Activated naive CD4-positive, alpha-beta T cell treated with Interleukin-2 at 50 U/mL for 16 hours (primary cell): ENCODE measurements around the gene BCL2L12.
"Not testable (repeated sequence)": the region's sequence is repeated elsewhere in the genome, so short reads cannot be mapped to it uniquely, and the experiment has no call there.

Experiments
- DNase-seq: peaks from one replicate; pipeline ENCODE4 v3.0.0-alpha.2; 2020

BCL2L12 gene, protein sequence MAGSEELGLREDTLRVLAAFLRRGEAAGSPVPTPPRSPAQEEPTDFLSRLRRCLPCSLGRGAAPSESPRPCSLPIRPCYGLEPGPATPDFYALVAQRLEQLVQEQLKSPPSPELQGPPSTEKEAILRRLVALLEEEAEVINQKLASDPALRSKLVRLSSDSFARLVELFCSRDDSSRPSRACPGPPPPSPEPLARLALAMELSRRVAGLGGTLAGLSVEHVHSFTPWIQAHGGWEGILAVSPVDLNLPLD

GRCh38 chr19:49665351-49666119 lies at the start of gene BCL2L12, which contains the start of gene IRF3:
BCL2L12 (plus strand) TSS chr19:49665933; CDS start chr19:49666693, 760 bp downstream.
IRF3 (minus strand) TSS chr19:49665857; CDS start chr19:49664838, 1,019 bp downstream.
- DNase-seq: peak; percentile 99

GRCh38 chr19:49616532-49616931 lies 49.2 kb upstream of the BCL2L12 start:
- no peak for DNase-seq

- DNase-seq: no peak
These were observed 48.8 kb upstream of the BCL2L12 start for GRCh38 chr19:49616945-49617344.

DNA sequence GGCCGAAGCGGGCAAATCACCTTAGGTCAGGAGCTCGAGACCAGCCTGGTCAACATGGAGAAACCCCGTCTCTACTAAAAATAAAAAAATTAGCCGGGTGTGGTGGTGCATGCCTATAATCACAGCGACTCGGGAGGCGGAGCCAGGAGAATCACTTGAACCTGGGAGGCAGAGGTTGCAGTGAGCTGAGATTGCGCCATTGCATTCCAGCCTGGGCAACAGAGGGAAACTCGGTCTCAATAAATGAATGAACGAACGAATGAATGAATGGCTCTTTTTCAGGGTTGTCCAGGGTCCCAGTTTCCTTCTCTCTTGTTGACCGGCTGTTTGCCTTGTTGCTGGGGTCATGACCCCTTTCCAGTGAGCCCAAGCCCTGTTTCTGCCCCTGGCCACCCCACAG lies 47.9 kb upstream of the BCL2L12 start:
- not testable (repeated sequence) for DNase-seq

DNA sequence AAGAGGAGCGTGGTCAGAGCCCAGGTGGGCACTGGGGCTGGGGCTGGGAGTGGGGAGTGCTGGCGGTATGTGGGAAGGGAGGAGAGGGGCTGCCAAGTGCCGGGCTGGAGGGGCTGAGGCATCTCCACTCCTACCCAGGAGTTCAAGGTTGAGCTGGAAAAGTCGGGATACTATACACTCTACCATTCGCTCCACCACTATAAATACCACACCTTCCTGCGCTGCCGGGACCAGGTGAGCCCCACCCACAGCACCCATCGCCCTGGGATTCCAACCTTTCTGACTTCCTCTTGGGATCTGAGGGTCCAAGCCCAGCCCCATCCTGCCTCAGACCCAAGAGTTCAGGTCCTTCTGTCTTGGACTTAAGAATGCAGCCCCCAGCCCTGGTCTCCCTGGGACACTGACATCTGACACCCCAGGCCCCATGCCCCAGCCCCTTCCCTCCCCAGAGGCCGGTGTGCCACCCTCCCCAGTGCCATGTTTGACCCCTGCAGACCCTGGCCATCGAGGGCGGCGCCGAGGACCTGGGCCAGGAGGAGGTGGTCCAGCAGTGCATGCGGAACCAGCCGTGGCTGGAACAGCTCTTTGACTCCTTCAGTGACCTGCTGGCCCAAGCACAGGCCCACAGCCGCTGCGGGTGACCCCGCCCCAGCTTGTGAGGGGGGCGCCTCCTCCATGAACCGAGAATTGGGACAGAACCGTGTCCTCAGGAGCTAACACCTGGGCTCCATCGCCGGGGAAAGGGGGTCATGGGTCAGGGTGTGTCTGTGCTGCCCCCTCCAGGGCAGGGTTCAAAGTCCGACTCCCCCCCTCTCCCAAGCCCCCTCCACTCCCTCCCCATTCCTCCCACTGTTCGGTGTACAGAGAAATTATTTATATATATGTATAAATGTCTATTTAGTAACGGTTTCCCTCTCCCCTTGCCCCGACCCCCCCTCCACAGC lies 40.5 kb upstream of the BCL2L12 start:
- DNase-seq: no peak

- no peak for DNase-seq
These were observed 39.5 kb upstream of the BCL2L12 start for GRCh38 chr19:49626226-49626625.

GRCh38 chr19:49629659-49630058 lies 36.1 kb upstream of the BCL2L12 start:
- DNase-seq: no peak

GRCh38 chr19:49631014-49631588 lies 34.6 kb upstream of the BCL2L12 start:
- no peak for DNase-seq

GRCh38 chr19:49631610-49632192 lies 34.0 kb upstream of the BCL2L12 start:
- no peak for DNase-seq

GRCh38 chr19:49632576-49632975 lies 33.2 kb upstream of the BCL2L12 start:
- DNase-seq: no peak

GRCh38 chr19:49633273-49633672 lies 32.5 kb upstream of the BCL2L12 start:
- not testable (repeated sequence) for DNase-seq

DNA sequence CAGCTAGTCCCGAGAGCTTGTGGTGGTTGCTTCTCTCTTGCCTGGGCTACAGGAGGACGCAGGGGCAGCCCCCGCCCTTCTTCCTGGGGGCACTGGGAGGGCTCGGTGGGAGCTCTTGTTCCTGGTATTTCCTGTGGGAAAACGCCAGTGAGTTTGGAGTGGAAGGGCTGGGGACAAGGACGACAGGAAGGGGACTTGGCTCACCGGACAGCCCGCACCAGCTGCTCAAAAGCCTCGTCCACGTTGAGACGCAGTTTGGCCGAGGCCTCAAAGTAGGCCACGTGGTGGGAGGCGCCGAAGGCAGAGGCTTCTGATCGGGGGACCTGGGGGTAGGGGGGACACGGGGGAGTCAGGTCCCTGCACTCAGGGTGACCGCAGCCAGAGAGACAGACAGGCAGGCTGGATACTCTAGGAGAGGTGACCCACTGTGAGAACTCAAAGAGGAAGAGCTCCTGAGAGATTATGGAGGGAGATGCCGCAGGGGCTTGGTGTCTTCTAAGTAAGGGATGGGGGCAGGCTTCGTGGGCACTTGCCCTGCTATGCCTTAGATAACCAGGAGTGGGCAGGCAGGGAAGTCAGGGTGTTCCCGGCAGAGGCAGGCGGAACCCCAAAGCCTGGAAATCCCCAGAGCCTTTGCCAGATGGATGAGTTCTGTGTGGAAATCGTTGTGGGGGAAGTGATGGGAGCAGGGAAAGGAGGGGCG lies 30.1 kb upstream of the BCL2L12 start:
- no peak for DNase-seq

DNA sequence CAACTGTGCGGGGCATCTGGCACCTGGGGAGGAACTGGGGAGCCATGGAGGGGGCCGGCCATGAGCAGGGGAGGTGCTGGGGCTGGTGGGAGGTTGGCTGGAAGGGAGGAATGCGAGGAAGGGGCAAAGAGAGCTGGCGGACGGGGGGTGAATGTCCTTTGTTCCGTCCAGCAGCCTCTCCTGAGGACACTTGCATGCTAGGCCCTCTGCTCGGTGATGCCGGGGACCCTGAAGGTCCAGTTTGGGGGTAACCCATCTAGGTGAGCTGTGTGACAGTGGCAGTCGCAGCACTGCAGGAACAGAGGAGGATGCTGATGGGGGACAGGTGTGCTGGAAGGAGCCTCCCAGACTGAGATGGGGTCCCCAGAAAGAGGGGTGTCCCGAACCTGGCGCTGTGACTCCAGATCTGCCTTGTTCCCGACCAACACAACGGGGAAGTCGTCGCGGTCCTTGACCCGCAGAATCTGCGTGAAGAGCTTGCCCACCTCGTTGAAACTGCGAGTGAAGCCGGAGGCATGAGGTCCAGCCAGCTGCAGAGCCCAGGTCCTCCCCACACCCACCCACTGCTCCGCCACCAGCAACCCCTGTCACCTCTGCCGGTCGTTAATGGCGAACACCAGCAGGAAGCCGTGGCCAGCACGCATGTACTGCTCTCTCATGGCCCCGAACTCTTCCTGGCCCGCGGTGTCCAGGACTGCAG lies 29.4 kb upstream of the BCL2L12 start:
- DNase-seq: no peak

- DNase-seq: no peak
These were observed 27.7 kb upstream of the BCL2L12 start for GRCh38 chr19:49637821-49638738.

DNA sequence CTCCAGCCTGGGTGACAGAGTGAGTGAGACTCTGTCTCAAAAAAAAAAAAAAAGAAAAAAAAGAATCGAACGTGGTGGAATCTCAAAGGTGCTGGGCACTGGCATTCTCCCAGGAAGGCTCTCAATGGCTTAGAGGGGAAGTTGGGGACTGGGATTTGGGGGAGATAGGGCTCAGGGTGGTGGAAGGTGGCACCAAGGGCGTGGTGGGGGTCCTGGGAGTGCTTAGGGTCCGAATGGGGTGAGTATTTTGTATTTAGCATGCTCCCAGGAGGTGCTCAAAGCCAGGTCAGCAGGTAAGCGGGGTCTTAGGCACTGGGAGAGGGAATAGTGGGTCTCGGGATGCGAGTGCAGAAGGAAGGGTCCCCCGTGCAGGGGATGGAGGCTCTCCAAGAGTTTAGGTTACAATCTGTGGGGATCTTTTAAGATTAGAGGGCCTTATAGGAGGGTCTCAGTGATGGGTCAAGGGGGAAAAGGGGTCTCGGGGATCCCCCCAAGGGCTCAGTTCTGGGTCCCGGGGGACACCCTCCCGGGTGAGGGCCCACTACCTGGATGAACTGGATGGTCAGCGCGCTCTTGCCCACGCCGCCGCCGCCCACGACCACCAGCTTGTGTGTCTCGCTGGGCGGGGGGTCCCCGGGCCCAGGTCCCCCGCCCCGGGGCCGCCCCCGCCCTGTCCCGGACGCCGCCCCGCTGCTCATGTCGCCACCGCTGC lies 26.2 kb upstream of the BCL2L12 start:
- peak; percentile 9 for DNase-seq

DNA sequence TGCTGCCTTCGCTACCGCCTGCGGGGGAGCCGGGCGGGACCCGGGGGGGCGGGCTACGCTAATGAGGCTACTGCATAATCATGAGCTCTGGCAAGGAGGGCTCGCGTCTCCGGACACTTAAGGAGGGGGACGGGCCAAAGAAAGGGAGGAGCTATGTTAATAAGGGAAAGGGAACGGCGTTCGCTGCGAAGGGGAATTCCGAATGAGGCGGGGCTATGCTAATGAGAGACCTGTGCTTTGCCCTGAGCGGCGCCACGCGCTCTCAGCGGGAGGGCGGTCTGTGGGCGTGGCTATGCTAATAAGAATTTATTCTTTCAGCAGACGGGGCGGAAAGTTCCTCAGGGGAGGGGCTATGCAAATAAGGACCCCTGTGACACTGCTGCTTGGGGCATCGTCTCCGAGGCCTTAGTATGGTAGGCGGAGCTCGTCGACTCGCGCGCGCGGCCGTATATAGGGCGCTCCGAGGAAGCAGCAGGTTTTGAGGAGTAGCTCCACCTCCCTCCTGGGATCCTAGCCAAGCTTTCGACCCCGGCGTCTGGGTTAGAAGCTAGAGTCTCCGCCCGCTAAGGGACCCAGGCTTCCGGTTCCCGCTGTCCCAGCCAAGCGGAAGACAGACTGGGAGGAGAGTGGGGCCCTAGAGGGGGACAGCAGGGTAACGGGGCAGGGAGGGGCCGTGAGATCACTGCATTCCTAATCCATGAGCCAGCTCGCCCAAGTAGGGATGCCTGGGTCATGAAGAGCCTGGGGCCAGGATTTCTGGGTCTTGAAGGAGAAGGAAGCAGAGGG lies 25.4 kb upstream of the BCL2L12 start, which contains the start of gene RRAS:
Gene RRAS (minus strand): TSS at position 31 of the 786 bp plus-strand sequence. CDS start 45 bp downstream, outside the sequence.
- DNase-seq: peak; percentile 100

GRCh38 chr19:49641688-49642491 lies 23.8 kb upstream of the BCL2L12 start, which contains the start of gene SCAF1:
SCAF1 (plus strand) TSS chr19:49642209; CDS start chr19:49645027, 2,818 bp downstream.
- peak; percentile 99 for DNase-seq
